Kasumi-1 (cell line): ENCODE results near the gene TEKT2.

Experiments
- DNase-seq, 2 experiments: peaks; one replicate each; lab custom pipeline; 2025; lab: John Stamatoyannopoulos, UW

Gene TEKT2

GRCh38 chr1:36106269-36106668 is 22.4 kb downstream of the TEKT2 start:
- no peak for DNase-seq

DNA sequence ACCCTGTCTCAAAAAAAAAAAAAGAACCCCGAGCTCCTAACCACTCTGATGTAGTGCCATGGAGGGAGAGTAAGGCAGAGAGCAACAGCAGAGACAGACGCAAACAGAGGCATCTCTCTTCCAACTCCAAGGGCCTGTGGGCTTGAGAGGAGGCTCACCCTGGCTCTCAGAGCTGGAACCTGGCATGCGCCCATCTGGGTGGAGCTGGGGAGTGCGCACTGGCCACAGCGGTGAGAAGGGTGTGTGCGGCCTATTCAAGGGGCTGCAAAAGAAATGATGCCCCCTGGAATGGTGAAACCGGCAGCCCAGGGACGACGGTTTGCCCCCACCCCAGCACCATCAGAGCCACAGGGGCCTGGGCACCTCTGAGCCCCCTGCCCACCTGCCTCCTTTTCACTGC is 23.5 kb downstream of the TEKT2 start:
- DNase-seq = no peak

- no peak for DNase-seq
Measured at GRCh38 chr1:36108314-36108713, 24.4 kb downstream of the TEKT2 start.

DNA sequence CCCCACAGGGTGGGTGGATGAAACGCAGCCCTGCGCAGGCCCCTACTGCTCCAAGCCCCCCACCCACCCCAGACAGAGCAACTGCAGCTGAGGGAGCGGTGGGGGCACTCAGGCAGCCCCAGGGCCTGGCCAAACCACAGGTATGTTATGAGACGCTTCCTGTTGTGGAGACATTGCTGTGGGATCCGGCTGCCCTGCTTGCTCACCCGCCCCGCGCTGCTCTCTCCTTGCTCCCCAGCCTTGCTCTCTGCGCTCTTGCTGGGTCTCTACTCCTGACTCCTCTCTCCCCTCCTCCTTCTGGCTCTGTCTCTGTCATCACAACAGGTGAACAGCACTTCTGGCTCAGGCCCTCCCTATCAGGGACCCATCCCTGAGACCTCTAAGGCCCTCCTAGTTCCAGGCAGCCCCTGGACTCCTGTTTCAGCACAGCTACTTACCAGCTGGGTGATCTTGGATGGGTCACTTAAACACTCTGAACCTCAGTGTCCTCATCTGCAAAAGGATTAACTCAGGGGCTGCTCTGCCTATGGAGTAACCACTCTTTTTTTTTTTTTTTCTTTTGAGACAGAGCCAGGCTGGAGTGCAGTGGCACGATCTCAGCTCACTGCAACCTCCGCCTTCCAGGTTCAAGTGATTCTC is 25.3 kb downstream of the TEKT2 start:
- DNase-seq = no peak

DNA sequence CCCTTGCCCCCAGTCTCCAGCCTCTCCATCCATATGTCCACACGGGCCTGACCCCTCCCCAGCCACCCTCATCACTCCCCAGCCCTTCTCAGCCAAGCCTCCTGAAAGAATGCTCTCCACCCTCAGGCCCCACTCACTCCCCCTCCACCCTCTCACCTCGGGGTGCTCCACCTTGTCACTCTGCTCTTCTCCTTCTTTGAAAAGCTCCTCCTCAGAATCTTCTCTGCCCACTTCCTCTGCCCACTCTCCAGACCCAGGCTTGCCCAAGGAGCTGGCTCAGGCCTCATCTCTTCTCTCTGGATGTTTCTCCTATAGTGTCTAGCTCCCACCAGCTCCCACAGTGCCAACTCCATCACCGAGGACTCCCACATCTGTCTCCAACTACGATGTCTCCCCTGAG is 27.3 kb downstream of the TEKT2 start:
- no peak for DNase-seq

- DNase-seq = no peak
Measured at GRCh38 chr1:36112823-36113222, 28.9 kb downstream of the TEKT2 start.

- no peak for DNase-seq
Measured at GRCh38 chr1:36114371-36114770, 30.5 kb downstream of the TEKT2 start.

- DNase-seq = no peak
Measured at GRCh38 chr1:36115200-36115669, 31.3 kb downstream of the TEKT2 start.

DNA sequence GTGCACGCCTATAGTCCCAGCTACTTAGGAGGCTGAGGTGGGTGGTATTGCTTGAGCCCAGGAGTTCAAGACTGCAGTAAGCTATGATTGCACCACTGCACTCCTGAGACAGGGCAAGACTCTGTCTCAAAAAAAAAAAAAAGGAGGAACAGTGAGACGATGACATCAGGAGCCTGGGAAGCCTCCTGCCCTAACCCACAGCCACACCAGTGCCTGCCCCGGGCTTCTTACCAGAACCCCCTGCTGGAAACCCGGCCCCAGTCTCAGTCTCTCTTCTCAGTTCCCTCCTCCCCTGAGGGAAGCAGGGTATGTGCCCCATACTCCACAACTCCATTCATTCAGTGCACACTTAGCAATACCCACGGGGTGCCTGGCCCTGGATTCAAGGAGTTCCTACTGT is 32.0 kb downstream of the TEKT2 start:
- DNase-seq = no peak

DNA sequence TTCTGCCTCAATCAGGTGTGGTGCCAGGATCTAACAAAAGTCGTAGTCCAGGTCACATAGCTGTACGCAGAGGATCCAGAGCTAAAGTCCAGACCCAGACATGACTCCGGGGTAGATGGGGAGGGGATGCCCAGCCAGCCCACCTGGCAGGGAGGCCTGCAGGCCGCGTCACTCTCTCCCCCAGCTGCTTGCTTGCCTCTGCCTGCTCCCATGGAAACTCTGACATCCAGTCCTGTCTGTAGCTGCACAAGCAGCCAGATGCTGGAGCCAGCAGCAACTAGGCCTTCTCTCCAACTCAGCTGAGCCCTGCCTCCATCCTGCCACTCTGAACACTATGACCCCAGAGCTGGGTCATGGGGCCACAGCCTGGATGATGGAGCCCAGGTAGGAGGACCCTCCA is 33.0 kb downstream of the TEKT2 start:
- DNase-seq = no peak

- DNase-seq = no peak
Measured at GRCh38 chr1:36118447-36119204, 34.7 kb downstream of the TEKT2 start.

DNA sequence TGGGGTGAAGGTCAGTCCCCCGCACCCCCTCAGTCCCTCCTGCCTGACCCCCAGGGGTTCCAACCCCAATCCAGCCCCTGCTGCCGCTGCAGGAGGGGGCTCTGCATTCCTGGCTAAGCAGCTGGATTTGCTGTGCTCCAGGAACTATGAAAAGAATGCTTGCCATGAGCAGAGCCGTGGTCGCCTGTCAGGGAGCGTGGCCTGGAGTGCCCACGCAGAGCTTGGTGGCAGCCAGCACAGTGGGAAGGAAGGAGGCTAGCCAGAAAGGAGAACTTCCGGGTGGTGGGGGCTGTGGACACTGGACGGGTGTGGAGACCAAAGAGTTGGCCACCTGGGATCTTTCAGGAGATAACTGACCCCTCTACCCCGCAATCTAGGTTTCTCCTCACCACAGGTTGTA is 35.6 kb downstream of the TEKT2 start:
- DNase-seq = no peak

DNA sequence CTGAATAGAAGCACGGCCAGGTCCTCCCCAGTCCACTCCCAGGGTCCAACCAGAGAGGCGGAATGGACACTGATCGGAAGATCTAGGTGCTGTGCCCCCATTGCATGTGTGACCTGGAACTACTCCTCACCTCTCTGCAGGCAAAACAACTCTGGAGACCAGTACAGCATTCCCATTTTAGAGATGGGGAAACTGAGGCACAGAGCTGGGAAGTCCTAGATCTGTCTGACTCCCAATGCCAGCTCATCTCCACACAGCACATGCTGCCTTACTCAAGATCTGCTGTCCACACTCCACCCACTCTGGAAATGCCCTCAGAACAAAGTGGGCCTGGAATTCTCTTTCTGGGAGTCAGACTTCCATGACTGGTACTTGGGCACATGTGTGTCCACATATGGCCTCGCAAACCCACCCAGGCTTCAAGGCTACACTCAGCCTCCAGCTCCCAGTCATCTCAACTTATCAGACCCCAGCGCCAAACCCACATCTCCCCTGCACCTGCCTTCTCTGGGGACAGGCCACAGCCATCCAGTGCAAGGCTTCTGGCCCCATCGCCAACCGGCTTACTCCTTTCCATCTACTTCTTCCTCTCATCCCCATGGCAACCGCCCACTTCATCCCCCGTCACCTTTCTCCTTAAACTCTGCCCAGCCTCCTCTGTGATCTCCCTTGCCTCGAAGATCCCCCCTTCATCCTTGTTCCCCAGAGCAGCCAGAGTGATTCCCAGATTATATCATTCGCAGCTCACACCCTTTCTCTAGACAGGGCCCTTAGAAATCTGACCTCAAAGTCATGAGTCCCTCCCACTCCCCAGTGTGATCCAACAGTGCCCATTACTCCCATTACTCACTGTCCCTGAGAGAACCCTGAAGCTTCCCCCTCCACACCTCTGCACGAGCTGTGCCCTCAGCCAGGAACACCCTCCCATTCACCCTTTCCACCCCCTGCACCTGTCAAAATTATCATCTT is 38.5 kb downstream of the TEKT2 start:
- no peak for DNase-seq

- no peak for DNase-seq
Measured at GRCh38 chr1:36123356-36123755, 39.5 kb downstream of the TEKT2 start.

- DNase-seq = no peak
Measured at GRCh38 chr1:36124404-36125128, 40.7 kb downstream of the TEKT2 start.

GRCh38 chr1:36125129-36125991 is 41.5 kb downstream of the TEKT2 start, which contains the start of gene COL8A2:
COL8A2 (minus strand) TSS chr1:36125222; CDS start chr1:36100242, 24,980 bp downstream.
- no peak for DNase-seq

GRCh38 chr1:36126005-36126716 is 42.3 kb downstream of the TEKT2 start:
- DNase-seq = no peak

DNA sequence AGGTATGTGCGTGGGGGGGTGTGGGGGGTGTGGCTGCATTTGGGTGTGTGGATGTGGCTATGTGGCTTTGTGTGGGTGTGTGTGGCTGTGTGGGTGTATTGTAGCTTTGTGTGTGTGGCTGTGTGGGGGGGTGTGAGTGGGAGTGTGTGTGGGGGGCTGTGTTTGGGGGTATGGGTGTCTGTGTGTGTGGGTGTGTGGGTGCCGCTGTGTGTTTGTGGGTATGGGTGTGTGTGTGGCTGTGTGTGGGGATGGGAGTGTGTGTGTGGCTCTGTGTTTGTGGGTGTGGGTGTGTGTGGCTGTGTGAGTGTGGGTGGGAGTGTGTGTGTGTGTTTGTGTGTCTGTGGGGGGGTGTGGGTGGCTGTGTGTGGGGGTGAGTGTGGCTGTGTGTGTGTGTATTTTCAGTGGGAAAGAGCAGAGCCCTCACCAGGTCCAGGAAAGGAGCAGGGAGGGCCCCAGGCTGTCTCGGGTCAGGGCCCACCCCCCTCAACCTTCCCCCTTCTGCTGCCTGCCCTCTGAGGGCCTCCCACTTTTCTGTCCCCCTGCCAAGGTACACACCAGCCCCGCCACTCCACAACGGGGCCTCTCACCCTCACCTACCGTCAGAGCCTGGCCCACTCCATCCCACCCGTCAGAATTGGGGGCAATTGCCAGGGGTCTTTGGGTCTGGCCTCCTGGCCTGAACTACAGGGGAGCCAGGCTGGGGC is 43.1 kb downstream of the TEKT2 start:
- DNase-seq = no peak

DNA sequence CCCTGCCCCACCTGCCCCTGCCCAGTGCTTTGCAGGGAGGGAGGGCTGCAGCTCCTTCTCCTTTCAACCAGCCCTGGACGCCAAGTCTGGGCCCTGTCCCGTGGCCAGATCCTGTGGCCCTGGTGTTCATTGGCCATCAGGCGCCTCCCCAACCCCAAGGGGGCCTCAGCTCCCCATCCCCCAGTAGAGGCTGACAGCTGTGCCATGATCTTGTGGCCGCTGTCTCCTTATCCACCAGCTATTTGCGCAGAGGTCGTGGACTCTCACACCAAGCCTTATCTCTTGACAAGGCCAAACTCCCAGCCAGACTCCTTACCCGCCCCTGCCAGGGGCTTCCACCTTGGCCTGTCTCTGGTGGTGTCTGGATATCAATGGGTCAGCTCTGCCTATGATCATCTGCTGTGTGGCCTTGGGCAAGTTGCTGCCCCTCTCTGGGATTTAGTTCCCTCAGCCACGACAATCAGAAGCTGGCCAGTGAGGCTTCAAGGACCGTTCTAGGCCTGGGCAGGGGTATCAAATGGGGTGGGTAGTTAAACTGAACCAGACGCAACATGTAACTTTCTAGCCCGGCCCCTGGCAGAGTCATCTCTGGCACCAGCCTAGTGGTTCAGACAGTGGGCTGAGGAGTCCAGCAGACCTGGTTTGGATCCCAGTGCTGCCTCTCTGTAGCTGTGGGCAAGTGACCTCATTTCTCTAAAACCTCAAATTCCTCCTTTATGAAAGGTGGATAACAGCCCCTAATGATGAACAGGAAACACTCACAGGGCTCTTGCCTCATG is 44.4 kb downstream of the TEKT2 start:
- DNase-seq = no peak
